Stomach (tissue), 4 donors: ENCODE data around the gene MEGF10.

ENCODE experiments used
- CTCF ChIP-seq, 7 experiments: fragments of 450-650 bp in 4 of 7; fragments of 200-600 bp in 3 of 7; sonication (generic) in 3 of 7; IDR thresholded peaks; one replicate each; pipeline ENCODE4 v1.5.1; 2016 to 2019; ENCODE audit warnings: antibody characterized with exemption in 7 of 7, control low read depth in 2 of 7, mild to moderate bottlenecking in 1 of 7
- EP300 ChIP-seq: sonication (generic); formaldehyde crosslinking; IDR thresholded peaks from one replicate; pipeline ENCODE4 v1.6.1; 2017; ENCODE audit warnings: antibody characterized with exemption

GRCh38 chr5:127418974-127419682 lies 128.5 kb downstream of the MEGF10 start:
- TF ChIP-seq EP300 (no peak), CTCF (IDR thresholded peaks at IDR 0.05) (no peak)
